ENCODE results near the gene LCN12.
A peak's percentile ranks its signal among the peaks of the same experiment; 100 is the strongest.

LCN12 gene

GRCh38 chr9:136921307-136921706 lies 30.8 kb upstream of the LCN12 start:
- H3K4me3 ChIP-seq (replicated peaks; ENCODE audit: low read depth, low read length) = no peak overlapping the region
- no peak for DNase-seq (ENCODE audit: extremely low read depth, low read depth)
- TF ChIP-seq, protein P1, sequence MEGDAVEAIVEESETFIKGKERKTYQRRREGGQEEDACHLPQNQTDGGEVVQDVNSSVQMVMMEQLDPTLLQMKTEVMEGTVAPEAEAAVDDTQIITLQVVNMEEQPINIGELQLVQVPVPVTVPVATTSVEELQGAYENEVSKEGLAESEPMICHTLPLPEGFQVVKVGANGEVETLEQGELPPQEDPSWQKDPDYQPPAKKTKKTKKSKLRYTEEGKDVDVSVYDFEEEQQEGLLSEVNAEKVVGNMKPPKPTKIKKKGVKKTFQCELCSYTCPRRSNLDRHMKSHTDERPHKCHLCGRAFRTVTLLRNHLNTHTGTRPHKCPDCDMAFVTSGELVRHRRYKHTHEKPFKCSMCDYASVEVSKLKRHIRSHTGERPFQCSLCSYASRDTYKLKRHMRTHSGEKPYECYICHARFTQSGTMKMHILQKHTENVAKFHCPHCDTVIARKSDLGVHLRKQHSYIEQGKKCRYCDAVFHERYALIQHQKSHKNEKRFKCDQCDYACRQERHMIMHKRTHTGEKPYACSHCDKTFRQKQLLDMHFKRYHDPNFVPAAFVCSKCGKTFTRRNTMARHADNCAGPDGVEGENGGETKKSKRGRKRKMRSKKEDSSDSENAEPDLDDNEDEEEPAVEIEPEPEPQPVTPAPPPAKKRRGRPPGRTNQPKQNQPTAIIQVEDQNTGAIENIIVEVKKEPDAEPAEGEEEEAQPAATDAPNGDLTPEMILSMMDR (IDR thresholded peaks at IDR 0.05; ENCODE audit: low read depth, low read length, missing control alignments) = no peak

- no peak overlapping the region for H3K4me3 ChIP-seq (replicated peaks; ENCODE audit: low read depth, low read length)
- TF ChIP-seq, protein P1 (IDR thresholded peaks at IDR 0.05; ENCODE audit: low read depth, low read length, missing control alignments) = no peak
- no peak for DNase-seq (ENCODE audit: extremely low read depth, low read depth)
These were observed 30.4 kb upstream of the LCN12 start for GRCh38 chr9:136921718-136922117.

DNA sequence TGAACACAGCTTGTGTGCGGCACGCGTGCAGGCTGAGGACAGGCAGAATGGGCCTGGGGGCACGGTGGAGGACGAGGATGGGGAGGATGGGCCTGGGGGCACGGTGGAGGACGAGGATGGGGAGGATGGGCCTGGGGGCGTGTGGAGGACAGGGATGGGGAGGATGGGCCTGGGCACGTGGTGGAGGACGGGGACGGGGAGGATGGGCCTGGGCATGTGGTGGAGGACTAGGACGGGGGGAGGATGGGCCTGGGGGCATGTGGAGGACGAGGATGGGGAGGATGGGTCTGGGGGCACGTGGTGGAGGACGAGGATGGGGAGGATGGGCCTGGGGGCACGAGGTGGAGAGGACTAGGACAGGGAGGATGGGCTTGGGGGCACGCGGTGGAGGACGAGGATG lies 29.5 kb upstream of the LCN12 start:
- TF ChIP-seq, protein P1 (IDR thresholded peaks at IDR 0.05; ENCODE audit: low read depth, low read length, missing control alignments) = no peak
- no peak overlapping the region for H3K4me3 ChIP-seq (replicated peaks; ENCODE audit: low read depth, low read length)
- DNase-seq (ENCODE audit: extremely low read depth, low read depth) = no peak

- TF ChIP-seq, protein P1 (IDR thresholded peaks at IDR 0.05; ENCODE audit: low read depth, low read length, missing control alignments) = no peak
- no peak for DNase-seq (ENCODE audit: extremely low read depth, low read depth)
- H3K4me3 ChIP-seq (replicated peaks; ENCODE audit: low read depth, low read length) = no peak overlapping the region
These were observed 28.2 kb upstream of the LCN12 start for GRCh38 chr9:136923881-136924280.

GRCh38 chr9:136925414-136926153 lies 26.5 kb upstream of the LCN12 start:
- TF ChIP-seq, protein P1 (IDR thresholded peaks at IDR 0.05; ENCODE audit: low read depth, low read length, missing control alignments) = no peak
- DNase-seq (ENCODE audit: extremely low read depth, low read depth) = no peak
- H3K4me3 ChIP-seq (replicated peaks; ENCODE audit: low read depth, low read length) = no peak overlapping the region

- no peak overlapping the region for H3K4me3 ChIP-seq (replicated peaks; ENCODE audit: low read depth, low read length)
- DNase-seq (ENCODE audit: extremely low read depth, low read depth) = no peak
- TF ChIP-seq, protein P1 (IDR thresholded peaks at IDR 0.05; ENCODE audit: low read depth, low read length, missing control alignments) = peak; percentile 11
These were observed 25.8 kb upstream of the LCN12 start for GRCh38 chr9:136926154-136926704.

Measured in HFF-Myc (cell line).